DMS 273 (cell line): Measurements from ENCODE around the gene TRPC1.
"Not testable (repeated sequence)": the region's sequence is repeated elsewhere in the genome, so short reads cannot be mapped to it uniquely, and the experiment has no call there.

Experiments used
- DNase-seq: peaks from one replicate; lab custom pipeline; 2025; ENCODE audit not compliant: unreplicated experiment; lab: John Stamatoyannopoulos, UW

TRPC1 gene

GRCh38 chr3:142723968-142724681 is at the start of gene TRPC1:
Gene TRPC1, plus strand, starts transcription at chr3:142724034. Its CDS starts 526 bp downstream, at chr3:142724560.
- peak; percentile 95 for DNase-seq

GRCh38 chr3:142676151-142676550 is 47.7 kb upstream of the TRPC1 start:
- DNase-seq, result no peak

- peak; percentile 16 for DNase-seq
These were observed 43.1 kb upstream of the TRPC1 start for GRCh38 chr3:142680710-142681109.

GRCh38 chr3:142690613-142691012 is 33.2 kb upstream of the TRPC1 start:
- no peak for DNase-seq

GRCh38 chr3:142691527-142691926 is 32.3 kb upstream of the TRPC1 start:
- no peak for DNase-seq

- no peak for DNase-seq
These were observed 30.5 kb upstream of the TRPC1 start for GRCh38 chr3:142693136-142693853.

GRCh38 chr3:142694225-142694624 is 29.6 kb upstream of the TRPC1 start:
- DNase-seq, result no peak

- DNase-seq, result no peak
These were observed 18.6 kb upstream of the TRPC1 start for GRCh38 chr3:142705198-142705597.

GRCh38 chr3:142706321-142707127 is 17.3 kb upstream of the TRPC1 start:
- DNase-seq, result no peak

- no peak for DNase-seq
These were observed 14.6 kb upstream of the TRPC1 start for GRCh38 chr3:142709207-142709606.

- not testable (repeated sequence) for DNase-seq
These were observed 9.0 kb upstream of the TRPC1 start for GRCh38 chr3:142714882-142715281.

GRCh38 chr3:142716102-142716501 is 7.7 kb upstream of the TRPC1 start:
- no peak for DNase-seq

GRCh38 chr3:142723665-142723967 is 218 bp upstream of the TRPC1 start:
- no peak for DNase-seq

- peak; percentile 88 for DNase-seq
These were observed 985 bp downstream of the TRPC1 start for GRCh38 chr3:142724682-142725356.

GRCh38 chr3:142725357-142725739 is 1.5 kb downstream of the TRPC1 start:
- DNase-seq, result no peak

GRCh38 chr3:142726017-142726416 is 2.2 kb downstream of the TRPC1 start:
- no peak for DNase-seq

GRCh38 chr3:142732066-142732465 is 8.2 kb downstream of the TRPC1 start:
- DNase-seq, result no peak

GRCh38 chr3:142734834-142735233 is 11.0 kb downstream of the TRPC1 start:
- DNase-seq, result no peak

GRCh38 chr3:142735462-142735861 is 11.6 kb downstream of the TRPC1 start:
- DNase-seq, result peak; percentile 30

- DNase-seq, result no peak
These were observed 14.6 kb downstream of the TRPC1 start for GRCh38 chr3:142738396-142738795.

- no peak for DNase-seq
These were observed 22.8 kb downstream of the TRPC1 start for GRCh38 chr3:142746646-142747045.
